GM21528 (cell line): ENCODE data around the gene RGL3.
"Not testable (repeated sequence)": the region's sequence is repeated elsewhere in the genome, so short reads cannot be mapped to it uniquely, and the experiment has no call there.

Experiments used
- ATAC-seq: cut with Tn5 transposase; IDR thresholded peaks from one replicate; pipeline ENCODE4 v1.9.1; 2021; ENCODE audit warnings: mild to moderate bottlenecking, moderate library complexity; ENCODE audit not compliant: unreplicated experiment, low FRiP score

Gene RGL3

DNA sequence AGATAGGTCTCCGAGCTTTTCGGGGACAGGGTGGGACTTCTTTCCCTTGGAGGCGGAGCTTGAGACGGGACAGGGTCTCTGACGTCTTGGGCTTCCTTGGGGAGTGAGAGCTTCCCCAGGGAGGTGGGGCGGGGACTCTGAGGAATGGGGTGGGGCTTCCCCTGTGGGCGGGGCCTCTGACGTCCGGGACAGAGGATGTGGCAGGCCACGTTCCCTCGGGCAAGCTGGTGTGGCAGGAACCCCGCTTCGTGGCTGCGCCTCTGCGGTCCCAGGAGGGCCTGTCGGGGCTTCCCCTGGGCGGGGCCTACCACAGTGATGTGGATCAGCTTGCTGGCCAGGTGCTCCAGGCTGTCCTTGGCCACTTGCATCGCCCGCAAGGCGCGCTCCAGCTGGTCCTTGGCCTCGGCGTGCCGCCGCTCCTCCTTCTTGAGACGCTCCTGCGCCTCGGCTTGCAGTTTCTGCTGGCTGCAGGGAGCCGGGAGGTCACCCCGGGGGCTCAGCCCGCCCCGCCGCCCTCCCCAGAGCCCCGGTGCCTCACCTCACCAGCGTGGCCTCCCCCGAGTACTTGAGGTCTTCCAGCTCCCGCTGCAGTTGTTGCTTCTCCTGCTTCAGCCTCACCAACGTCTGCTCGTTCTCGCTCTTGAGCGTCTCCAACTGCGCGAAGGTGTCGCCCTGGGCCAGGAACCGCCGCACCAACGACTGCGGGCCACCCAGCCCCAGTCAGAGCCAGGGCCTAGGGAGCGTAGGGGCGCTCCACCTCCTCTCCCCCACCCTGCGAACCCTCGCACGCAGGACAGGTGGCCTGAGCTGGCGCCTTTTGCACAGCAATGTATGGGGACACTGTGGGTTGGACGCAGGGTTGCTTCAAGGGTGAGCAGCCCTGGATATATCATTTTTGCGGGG, 3.3 kb upstream of the RGL3 start:
- no peak for ATAC-seq

- ATAC-seq = no peak
Observed at GRCh38 chr19:11421371-11422098, 2.4 kb upstream of the RGL3 start.

GRCh38 chr19:11420429-11421370, 1.6 kb upstream of the RGL3 start:
- no peak for ATAC-seq

DNA sequence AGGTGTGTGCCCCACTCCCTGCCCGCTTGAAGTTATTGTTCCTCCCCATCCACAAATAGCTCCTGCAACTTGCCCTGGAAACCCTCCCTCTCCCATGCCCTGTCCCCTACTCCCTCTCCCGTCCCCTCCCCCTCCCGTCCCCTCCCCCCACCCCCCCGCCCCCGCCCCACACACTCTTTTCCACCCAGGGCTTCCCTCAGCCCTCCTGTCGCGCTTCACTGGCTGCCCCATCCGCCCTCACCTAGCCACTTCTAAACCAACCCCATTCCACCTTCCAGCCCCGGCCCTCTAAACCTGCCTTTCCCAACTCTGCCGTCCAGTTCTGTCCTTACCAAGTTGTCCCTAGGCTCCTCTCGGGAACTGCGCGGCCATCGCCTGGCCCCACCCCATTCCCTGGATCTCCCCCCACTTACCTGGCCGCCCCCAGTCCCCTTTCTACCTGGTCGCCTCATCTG, 993 bp downstream of the RGL3 start:
- ATAC-seq = no peak

GRCh38 chr19:11416346-11417052, 2.6 kb downstream of the RGL3 start:
- no peak for ATAC-seq

GRCh38 chr19:11414544-11414943, 4.6 kb downstream of the RGL3 start:
- ATAC-seq = no peak

- ATAC-seq = no peak
Observed at GRCh38 chr19:11410682-11411081, 8.4 kb downstream of the RGL3 start.

GRCh38 chr19:11408591-11408990, 10.5 kb downstream of the RGL3 start:
- ATAC-seq = no peak

- not testable (repeated sequence) for ATAC-seq
Observed at GRCh38 chr19:11406703-11407236, 12.3 kb downstream of the RGL3 start.

GRCh38 chr19:11405846-11406643, 13.1 kb downstream of the RGL3 start:
- ATAC-seq = no peak

DNA sequence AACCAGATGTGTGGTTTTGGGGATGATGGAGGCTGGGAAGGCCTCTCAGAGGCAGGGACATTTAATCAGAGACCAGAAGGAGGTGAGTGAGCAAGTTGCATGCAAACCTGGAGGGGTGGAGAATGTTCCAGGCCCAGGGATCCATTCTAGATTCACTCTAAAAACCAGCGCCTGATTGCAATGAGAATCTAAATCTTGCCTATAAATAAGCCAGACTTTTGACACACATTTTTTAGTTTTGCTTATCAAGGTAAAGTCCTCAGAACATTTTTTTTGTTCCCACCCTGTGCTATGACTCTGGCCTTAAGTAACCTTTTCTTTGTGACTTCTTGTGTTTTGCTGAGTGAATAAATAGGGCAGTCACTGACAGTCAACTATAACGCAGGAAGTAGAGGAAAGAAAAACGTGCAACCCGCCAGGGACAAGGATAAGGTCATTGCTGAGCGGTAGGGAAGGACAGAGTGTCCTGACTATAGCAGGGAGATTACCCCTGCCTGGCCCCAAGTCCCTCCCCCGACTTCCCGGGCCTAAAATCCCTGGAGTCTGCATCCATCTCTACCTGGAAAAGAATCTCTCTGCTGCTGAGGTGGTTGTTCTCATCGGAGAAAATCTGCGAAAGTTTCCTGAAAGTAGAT, 14.4 kb downstream of the RGL3 start:
- no peak for ATAC-seq

DNA sequence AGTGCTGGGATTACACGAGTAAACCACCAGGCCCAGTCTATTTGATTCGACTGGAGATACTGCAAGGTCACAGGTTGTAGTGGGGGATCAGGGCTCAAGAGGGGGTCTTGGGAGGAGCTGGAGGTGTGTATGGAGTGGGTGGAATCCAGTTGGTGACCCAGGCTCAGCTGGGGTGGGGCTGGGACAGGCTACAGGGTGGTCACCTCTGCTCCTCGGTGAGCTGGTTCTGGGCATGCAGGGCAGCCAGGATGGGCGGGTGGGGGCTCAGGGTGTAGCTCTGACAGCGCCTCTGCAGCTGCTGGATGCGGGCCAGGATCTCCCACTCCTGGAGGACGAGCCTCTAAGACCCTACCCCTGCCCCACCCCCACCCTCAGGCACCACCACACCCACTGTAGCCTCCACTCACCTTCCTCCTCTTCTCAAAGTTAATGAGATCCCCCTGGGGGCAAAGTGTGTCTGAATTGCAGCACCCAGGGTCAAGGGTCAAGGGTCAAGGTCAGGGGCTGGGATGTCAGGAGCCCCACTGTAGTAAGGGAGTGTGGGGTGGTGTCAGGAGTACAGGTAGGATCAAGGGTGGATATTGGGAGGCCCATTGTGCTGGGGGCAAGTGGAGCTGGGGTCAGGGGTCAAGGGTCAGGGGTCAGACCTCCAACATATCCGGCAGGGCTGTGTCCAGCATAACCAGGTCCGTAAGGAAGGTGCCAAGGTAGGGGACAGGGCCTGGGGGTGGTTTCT, 17.1 kb downstream of the RGL3 start:
- ATAC-seq = no peak

GRCh38 chr19:11400798-11401197, 18.3 kb downstream of the RGL3 start:
- no peak for ATAC-seq

DNA sequence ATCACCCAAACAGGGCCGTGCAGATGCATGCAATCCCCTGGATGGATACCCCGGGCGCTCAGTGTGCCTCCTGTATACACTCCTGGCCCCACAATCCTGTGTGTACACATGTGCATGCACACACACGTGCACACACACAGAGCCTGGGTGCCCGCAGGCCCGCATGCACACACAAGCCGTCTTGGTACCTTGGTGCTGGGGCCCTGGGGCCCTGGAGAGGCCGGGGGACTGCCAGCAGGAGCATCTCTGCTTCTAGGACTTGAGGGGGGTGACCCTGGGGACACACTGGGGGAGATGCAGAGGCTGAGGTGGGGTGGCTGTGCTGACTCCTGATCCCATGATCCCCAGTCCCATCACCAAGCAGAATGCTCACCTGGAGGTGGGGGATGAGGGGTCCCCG, 19.4 kb downstream of the RGL3 start:
- no peak for ATAC-seq

- ATAC-seq = no peak
Observed at GRCh38 chr19:11397089-11397610, 22.0 kb downstream of the RGL3 start.

GRCh38 chr19:11390933-11391680, 28.0 kb downstream of the RGL3 start:
- ATAC-seq = no peak

DNA sequence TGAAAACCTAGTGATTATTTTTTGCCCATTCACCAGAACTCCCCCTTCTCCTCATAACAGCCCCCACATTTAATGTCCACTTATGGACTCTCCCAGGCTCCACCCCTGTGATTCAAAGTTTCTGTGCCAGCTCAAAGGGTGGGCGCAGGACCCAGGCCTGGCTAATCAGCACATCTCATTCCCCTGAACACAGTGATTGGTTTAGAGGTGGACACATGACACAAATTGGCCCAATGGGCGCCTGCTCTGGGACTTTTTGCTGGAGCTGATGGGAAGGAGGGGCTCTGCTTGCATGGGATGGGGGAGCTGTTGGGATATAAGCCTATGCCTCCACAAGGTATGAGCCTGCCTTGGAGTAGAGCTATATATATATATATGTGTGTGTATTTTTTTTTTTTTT, 28.8 kb downstream of the RGL3 start:
- no peak for ATAC-seq
